Hair follicular keratinocyte (primary cell): Measurements from ENCODE around the gene NBPF6. TPM values are rescaled to one million over a fixed set of nuclear protein-coding genes. Genes with fewer than 3 reads are reported as not detected.

Experiments used
- total RNA-seq: library from RNA; depleted of rRNA; stranded (reverse); fragments of >200 nt; gene quantifications from 2 replicates; pipeline ENCODE4 v1.2.3, GENCODE V29; 2015

Gene NBPF6, protein sequence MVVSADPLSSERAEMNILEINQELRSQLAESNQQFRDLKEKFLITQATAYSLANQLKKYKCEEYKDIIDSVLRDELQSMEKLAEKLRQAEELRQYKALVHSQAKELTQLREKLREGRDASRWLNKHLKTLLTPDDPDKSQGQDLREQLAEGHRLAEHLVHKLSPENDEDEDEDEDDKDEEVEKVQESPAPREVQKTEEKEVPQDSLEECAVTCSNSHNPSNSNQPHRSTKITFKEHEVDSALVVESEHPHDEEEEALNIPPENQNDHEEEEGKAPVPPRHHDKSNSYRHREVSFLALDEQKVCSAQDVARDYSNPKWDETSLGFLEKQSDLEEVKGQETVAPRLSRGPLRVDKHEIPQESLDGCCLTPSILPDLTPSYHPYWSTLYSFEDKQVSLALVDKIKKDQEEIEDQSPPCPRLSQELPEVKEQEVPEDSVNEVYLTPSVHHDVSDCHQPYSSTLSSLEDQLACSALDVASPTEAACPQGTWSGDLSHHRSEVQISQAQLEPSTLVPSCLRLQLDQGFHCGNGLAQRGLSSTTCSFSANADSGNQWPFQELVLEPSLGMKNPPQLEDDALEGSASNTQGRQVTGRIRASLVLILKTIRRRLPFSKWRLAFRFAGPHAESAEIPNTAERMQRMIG
- not detected in 2 replicates for total RNA-seq

DNA sequence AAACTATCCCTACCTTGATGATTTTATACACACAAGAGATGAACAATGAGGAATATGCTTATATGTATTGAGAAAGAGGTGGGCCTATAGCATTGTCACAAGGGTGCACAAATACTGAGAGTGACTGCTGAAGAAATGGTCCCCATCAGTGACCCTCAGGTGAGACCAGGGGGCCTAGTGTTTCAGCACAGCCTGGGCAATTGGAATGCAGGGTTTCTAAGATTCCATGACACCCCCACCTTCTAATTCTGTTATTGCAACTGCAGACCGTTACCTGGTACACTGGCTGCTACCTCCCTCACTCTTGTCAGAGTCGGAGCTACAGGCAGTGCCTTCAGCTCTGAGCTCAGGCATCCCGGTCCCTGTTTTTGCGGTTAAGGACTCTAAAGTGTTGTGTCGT, at the start of gene NBPF6:
NBPF6 (plus strand) TSS at position 301 of the 400 bp plus-strand sequence. CDS start 259 bp downstream, outside the sequence.

Other genes starting within 250 kb of the NBPF6 start
- 32.8 and 35.7 TPM in 2 replicates for gene SLC25A24, start 250.0 kb upstream of the NBPF6 start, total RNA-seq
- gene NBPF4, start 206.3 kb upstream of the NBPF6 start, total RNA-seq: not detected in 2 replicates
- 2.1 and 2.7 TPM in 2 replicates for gene EEIG2, start 109.8 kb downstream of the NBPF6 start, total RNA-seq
- 1.6 and 6.7 TPM in 2 replicates for gene HENMT1, start 210.8 kb downstream of the NBPF6 start, total RNA-seq
- 9.8 and 11.4 TPM in 2 replicates for gene PRPF38B, start 242.0 kb downstream of the NBPF6 start, total RNA-seq